GM18511 (cell line): ENCODE measurements around the gene MT1X.

ENCODE experiments used
- ATAC-seq: cut with Tn5 transposase; IDR thresholded peaks from one replicate; pipeline ENCODE4 v1.9.1; 2021; ENCODE audit warnings: mild to moderate bottlenecking, moderate library complexity; ENCODE audit not compliant: unreplicated experiment

Gene MT1X

DNA sequence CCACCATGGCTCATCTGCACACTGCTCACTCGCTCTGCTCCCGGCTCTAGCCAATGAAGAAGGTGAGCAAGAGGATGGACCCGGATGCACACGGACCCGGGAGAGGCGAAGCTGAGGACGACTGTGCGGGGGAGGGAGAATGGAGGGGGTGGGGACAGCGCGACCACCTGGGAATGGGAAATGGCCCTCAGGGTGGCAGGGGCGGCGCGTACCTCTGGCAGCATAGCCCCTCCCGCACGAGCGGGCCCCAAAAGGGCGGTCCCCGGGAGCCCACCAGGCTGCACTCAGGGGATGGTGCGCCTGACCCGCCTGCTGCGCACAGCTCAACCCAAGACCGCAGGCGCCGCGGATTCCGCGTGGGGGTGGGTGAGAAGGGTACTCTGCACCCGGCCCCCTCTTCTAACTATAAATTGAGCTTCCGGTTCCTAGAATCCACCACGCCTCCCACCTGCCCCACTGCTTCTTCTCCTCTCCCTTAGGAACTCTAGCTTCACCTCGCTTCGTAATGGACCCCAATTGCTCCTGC, 6.5 kb upstream of the MT1X start:
- no peak for ATAC-seq

DNA sequence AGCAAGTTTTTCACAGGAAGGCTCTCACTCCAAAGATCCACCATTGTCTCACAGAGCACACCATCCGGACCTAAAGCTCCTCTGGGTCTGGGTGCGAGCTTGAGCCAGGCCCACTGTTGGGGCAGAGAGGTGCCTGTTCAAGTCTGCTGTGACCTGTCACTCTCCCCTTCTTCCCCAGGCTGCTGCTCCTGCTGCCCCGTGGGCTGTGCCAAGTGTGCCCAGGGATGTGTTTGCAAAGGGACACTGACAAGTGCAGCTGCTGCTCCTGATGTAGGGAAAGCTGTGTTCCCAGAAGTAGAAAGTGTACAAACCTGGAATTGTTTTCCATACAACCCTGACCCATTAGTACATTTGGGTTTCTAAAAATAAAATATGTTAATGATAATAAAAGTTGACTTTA, 4.8 kb upstream of the MT1X start:
- ATAC-seq: no peak

DNA sequence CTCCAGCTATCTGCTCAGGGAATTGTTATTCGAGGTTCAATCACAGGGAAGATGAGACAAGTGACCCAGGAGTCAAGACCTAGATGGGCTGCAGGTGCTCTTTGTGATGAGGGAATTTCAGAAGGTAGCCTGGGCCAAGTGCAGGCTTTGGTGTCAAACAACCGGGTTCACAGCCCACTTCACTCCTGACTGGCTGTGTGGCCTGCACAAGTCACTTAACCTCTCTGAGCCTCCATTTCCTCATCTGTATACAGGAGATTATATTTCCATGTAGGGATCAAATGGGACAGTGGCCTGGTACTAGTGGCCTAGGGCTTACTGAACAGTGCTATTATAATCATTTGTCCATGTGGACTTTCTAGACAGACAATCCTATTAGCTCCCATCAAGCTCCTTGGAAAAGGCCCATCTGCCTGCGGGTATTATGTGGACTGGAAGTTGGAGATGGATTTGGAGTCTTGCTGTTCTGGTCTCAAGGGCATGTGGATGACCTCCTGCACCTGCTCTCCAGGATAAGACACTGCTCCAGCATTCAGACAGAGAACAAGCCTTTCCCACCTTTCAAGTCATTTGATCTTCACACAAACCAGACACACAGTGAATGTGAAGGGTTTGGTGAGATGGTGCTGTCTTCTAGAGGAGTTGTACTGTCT, 3.1 kb upstream of the MT1X start:
- ATAC-seq: no peak

DNA sequence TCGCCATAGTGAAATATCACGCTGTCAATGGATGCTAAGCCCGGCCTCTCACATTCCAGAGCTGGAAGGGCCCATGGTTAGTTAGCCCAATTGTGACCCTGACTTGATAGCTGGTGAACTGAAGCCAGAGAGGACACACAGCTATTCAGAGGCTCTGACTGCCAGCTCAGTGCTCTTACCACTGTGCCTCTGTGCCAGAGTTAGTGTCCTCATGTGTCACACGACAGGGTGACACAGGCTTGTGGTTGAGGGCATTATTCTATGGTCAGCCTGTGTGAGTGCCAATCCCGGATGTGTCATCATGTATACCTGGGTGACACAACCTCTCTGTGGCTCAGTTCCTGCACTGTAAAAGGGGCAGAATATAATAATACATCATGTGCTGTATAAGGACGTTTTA, 2.5 kb upstream of the MT1X start:
- ATAC-seq: no peak

DNA sequence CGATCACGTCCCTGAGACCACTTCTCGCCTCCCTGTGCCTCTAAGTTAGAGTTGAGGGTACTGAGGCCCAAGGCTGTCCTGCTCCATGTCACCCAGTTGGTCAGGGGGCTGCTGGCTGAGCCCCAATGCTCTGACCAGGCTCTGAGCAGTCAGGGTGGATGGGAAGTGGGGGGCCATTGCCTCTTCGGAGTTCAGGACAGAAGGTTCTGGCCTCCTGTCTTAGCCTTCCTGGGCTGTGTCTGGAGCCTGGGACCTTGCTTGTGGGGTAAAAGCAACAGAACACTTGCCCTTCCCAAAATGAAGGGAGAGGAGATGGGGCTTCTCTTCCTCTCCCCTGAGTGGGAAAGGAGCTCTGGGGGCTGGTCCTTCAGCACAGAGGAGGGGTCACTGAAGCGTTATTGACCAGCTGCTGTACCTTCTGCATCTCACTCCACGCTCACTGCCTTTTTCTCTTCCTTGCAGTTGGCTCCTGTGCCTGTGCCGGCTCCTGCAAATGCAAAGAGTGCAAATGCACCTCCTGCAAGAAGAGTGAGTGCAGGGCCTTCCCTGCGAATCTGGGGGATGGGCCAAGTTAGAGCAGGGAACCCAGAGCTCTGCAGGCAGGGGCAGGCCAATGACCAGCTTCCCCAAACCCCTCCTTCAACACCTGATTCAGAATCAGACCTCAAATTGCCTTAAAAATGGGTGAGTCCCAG, 580 bp downstream of the MT1X start:
- peak; percentile 15 for ATAC-seq

DNA sequence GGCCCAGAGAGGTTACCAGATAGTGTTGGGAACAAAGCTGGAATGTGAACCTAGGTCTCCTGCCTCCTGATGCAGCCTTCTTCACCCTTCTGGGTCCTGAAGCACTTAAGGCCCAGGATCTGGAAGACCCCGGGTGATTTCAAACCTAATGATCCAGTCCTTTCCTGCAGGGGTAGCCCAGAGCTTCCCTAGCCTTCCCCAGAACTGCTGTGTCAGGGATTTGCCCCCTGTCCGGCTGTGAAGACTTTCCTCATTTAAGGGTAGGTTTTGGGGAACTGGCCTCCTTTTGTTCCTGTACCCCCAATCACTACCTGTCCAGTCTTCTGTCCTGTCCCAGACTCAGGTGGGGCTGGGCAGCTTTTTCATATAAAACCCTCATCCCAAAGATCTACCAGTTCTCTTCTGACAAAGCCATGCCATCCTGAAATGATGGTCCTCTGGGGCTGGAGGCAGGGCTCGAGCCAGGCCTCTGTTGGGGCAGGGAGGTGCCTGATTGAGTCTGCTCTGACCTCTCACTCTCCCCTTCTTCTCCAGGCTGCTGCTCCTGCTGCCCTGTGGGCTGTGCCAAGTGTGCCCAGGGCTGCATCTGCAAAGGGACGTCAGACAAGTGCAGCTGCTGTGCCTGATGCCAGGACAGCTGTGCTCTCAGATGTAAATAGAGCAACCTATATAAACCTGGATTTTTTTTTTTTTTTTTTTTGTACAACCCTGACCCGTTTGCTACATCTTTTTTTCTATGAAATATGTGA, 1.3 kb downstream of the MT1X start:
- ATAC-seq: no peak

DNA sequence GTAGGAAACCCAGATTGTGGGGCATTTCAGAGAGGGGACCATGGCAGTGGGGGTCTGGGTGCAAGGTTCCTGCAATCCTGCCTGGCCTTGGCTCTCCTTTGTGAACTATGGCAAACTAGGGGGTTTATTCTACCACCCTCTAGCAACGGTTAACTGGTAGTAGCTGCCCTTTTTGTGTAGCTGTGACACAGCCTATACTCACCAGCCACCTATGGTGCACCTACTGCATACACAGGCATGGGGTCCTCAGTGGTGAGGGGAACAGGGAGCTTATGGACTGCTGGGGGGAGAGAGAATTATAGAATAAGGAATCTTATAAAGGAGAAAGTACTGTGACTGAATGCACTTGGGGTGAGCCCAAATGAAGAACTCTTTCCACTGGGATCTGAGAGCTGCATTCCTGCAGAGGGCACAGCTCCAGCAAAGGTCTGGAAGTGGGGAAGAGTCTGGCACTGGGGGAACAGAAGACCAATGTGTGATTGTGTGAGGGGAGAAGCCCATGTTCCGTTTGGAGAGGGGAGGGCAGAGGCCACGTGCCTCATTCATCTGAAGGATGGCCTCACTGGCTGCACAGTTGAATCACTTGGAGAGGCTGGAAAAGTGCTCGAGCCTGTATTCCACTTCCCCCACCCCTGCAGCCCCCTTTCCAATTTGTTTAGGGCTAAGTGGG, 2.1 kb downstream of the MT1X start:
- no peak for ATAC-seq

DNA sequence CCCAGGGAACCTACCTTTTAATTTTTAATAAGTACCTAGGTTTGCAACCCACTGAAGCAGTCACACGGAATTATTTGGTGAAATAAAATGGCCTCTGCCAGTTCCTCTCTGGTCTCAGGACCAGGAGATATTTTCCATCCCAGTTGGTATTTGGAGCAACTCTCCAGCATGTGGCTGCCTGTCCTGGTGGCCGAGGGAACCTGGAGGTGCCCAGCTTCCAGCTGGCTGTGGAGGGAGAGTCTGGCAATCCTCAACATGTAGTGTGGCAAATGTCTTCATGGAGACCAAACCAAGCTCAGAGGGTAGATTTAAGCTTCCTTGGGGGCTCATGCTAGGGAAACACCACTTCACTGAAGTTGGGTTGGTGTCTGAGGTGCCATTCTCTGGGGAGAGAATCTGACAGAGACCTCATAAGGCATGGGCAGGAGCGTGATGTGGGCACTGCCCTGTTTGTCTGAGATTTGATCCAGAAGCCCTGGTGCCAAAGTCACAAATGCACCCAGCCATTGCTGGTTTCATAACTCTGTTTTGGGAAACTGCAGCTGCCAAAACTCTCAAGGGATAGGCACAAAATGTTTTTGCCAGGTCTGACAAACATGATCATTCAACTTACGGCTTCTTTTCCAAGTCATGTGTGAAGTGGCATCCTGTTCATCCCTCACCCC, 2.8 kb downstream of the MT1X start:
- no peak for ATAC-seq

DNA sequence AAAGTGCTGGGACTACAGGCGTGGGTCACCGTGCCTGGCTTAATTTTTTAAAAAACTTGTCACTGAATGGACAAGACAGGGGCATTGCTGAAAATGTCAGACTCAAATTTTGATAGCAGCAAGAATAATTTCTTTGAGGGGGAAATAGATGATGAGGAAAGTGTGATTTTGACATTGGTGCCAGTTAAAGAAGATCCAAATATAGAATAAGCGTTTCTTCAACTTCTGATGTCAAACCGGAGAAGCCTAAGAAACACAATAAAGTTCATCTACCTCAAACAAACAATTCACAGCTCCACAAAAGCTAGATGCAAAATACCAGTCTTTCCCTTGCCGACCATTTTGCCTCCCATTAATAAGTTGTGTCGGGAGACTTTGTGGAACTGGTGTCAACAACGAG, 4.5 kb downstream of the MT1X start:
- ATAC-seq: no peak

DNA sequence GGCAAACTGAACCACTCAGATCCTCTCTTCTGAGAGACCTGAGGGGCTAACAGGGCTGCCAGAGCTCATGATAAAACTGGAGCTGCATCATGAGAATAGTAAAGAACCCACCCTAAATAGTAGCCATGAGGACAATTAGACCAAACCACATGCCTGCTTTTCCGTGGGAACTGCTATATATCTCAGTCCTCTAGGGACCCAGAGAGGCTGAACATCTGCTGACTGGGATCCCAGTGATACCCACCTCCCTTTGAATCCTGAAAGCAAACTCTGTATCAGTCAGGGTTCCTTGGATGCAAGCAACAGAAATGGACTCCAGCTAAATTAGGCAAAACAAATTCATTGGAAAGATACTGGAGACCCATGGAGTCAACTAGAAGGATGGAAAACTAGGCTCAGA, 6.5 kb downstream of the MT1X start:
- ATAC-seq: no peak

DNA sequence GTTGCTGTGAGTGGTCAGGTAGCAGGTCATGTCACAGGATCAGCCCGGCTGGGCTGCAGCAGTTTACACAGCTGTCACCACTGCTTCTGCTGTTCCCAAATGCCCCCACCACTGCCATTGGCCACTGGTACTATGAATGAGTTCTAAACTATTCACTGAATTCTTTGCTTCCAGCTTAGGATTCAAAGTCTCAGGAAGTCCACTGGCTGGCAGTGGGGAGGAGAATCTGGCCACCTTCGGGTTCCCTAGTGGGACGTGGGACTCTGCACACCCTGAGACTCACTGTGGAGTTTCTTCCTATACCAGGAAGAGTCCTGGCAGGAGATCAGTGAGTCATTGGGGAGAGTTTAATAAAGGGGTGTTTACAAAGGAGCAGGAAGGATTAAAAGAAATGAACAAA, 6.9 kb downstream of the MT1X start:
- ATAC-seq: no peak

DNA sequence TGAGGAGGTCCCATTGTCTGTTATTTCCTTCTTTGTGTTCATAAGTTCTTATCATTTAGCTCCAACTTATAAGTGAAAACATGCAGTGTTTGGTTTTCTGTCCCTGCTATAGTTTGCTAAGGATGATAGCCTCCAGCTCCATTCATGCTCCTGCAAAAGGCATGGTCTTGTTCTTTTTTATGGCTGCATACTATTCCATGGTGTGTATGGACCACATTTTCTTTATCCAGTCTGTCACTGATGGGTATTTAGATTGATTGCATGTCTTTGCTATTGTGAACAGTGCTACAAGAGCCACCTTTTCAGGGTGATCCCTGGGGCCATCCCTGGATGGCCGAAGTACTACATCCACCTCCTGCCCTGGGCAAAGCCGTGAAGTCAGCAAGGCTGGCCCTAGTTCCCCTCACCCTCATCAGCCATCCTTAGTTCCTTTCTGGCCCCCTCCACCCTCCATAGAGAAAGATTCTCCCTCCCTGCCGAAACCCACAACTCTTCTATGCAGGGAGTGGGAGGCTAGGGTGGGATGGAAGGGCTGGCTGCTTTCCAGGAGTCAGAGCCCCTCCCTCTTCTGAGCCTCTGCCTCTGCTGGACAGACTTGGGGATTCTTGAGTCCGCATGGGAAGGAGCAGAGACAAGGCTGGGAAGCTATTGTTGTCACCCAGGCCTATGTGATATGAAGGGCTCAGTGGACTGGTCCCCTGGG, 8.3 kb downstream of the MT1X start:
- no peak for ATAC-seq

DNA sequence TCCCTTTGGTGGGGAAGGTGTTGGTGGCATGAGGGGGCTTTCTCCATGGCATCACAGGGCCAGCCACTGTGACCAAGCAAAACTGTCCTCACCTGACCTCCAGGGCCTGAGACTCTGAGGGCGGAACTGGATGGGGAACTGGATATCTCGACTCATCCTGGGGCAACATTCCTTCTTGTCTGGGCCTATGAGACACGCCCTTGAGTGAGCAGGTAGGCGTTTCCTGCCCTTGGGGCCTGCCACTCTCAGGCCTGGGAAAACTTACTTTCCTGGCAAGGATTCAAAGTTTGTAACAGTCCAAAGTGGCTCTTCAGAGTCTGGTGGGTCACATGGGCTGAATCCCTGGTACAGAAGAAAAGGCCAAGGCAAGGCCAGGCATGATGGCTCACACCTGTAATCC, 9.6 kb downstream of the MT1X start:
- no peak for ATAC-seq

DNA sequence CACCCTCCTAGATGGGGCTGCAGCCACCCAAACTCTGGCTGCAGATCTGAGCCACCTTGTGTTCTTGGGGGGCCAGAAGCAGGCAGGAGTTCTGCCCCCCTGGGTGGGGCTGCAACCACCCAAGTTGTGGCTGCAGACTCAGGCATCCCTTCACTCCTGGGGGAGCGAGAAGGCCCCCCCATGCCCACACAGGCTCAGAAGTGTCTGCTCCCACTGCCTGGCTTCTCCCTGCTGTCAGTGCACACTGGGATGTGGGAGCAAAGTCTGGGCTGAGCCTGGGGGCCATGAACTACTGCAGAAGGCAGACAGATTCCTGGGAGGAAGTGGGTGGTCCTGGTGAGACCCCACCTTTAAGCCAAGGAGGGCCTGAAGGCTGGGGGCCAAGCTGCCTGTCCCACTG, 13.0 kb downstream of the MT1X start:
- no peak for ATAC-seq

DNA sequence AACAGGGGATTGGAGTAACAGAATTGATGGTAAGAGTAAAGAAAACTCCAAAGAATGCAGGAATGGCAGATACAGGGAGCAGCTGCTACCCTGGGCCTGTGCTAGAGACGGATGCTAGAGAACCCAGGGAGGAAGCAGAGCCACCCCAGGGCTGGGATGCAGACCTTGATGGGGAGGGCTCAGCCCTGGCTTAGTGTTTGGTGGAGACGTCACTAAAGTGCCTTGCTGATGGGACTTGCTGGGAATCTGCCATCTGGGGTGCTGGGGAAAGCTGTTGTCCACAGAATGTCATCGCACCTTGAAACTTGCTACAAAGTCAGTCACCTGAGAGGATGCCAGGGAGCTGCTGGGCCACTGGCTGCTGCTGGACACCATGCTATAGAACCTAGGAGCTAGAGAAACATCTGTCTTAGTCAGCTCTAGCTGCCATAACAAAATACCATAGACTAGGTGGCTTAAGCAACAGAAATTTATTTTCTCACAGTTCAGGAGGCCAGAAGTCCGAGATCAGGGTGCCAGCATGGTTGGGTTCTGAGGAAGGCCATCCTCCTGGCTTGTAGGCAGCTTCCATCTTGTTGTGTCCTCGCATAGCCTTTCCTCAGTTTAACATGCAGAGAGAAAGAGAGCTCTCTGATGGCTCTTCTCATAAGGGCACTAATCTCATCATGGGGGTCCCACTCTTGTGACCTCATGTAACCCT, 15.3 kb downstream of the MT1X start:
- no peak for ATAC-seq

DNA sequence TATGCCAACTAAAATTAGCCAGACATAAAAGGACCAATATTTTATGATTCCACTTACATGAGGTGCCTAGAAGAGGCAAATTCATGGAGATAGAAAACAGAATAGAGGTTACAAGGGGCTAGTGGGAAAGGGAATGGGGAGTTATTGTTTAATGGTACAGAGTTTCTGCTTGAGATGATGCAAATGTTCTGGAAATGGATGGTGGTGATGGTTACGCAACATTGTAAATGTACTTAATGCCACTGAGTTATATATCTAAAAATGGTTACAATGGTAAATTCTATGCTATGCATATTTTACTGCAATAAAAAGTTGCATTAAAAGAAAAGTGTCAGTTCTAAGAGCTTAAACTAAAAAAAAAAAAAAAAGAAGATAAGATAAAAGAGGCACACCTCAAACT, 17.9 kb downstream of the MT1X start:
- ATAC-seq: no peak

DNA sequence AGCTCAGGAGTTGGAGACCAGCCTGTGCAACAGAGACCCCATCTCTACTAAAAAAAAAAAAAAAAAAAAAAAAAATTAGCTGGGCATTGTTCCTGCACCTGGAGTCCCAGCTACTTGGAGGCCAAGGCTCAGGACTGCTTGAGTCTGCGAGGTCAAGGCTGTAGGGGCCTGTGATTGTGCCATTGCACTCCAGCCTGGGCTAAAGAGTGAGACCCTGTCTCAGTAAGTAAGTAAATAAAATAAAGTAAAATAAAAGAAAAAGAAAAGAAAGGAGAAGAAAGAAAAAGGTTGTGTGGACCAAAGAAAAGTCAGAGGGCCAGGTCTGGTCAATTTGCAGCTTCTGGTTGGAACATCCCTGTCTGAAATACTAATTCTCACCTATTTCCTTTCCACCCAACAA, 18.4 kb downstream of the MT1X start:
- no peak for ATAC-seq

DNA sequence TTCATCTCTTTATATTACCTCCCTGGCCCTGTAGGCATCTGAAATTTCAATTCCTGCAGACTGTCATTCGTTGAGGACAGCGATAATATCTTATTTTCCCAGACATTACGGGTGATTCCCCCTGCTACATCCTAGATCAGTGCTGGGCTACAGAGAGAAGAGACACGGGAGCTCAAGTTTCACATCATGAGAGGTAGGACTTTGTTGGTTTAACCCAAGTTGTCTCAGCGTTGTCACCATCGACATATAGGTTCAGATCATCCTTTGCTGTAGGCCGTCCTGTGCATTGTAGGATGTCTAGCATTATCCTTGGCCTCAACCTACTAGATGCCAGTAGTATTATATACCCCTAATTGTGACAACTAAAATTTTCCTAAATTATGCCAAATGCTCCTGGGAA, 19.3 kb downstream of the MT1X start:
- no peak for ATAC-seq

DNA sequence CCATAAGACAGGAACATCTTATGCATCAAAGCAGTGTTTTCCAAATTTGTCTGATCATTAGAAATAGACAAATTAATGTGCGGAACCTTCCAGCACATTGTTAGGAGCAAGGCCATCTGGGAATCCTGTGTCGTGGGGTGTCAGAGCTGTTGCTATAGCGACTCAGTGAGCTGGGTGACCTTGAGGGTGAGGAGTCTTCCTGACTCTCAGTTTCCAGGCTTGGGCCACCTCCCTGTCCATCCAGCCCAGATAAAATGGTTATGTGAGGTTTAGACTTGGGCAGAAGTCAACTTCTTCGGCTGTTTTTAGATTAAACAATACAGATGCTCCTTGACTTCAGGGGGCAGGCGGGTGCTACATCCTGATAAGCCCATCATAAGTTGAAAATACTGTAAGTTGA, 20.6 kb downstream of the MT1X start:
- no peak for ATAC-seq
